GM23338 (cell line): Measurements from ENCODE around the gene RASL11B. TPM values are rescaled to one million over a fixed set of nuclear protein-coding genes. Genes with fewer than 3 reads are reported as not detected.

Source experiments
- ATAC-seq: fragments of 200-7000 bp; cut with Tn5 transposase; 3 replicates; pipeline ENCODE4 v1.9.1; 2020
- DNase-seq: peaks from one replicate; pipeline ENCODE4 v3.0.0-alpha.2; 2015; ENCODE audit warnings: low spot score
- H2AFZ ChIP-seq: fragments of 200-600 bp; sonication (generic); 2 replicates; pipeline ENCODE4 v1.8.0; 2016; ENCODE audit warnings: antibody characterized with exemption, mild to moderate bottlenecking, moderate library complexity
- H3F3A ChIP-seq: fragments of 200-600 bp; sonication (generic); replicated peaks from 2 replicates; pipeline ENCODE4 v1.8.0; 2017; ENCODE audit warnings: antibody characterized with exemption, mixed run types, low read depth
- H3K27ac ChIP-seq: fragments of 200-600 bp; sonication (generic); 2 replicates; pipeline ENCODE4 v1.6.1; 2016; ENCODE audit warnings: low read depth
- H3K27me3 ChIP-seq: fragments of 200-600 bp; sonication (generic); 2 replicates; pipeline ENCODE4 v1.8.0; 2016; ENCODE audit warnings: mild to moderate bottlenecking, mixed run types, moderate library complexity; ENCODE audit not compliant: insufficient read depth
- H3K36me3 ChIP-seq: fragments of 200-600 bp; sonication (generic); 2 replicates; pipeline ENCODE4 v1.8.0; 2016; ENCODE audit warnings: mild to moderate bottlenecking; ENCODE audit not compliant: insufficient read depth
- H3K4me1 ChIP-seq: fragments of 200-600 bp; sonication (generic); 2 replicates; pipeline ENCODE4 v1.8.0; 2016; ENCODE audit warnings: mild to moderate bottlenecking, moderate library complexity; ENCODE audit not compliant: insufficient read depth
- H3K4me2 ChIP-seq: fragments of 200-600 bp; sonication (generic); 2 replicates; pipeline ENCODE4 v1.7.1; 2017; ENCODE audit warnings: mixed run types
- H3K4me3 ChIP-seq: fragments of 200-600 bp; sonication (generic); 2 replicates; pipeline ENCODE4 v1.6.1; 2016; ENCODE audit warnings: mixed run types
- H3K79me2 ChIP-seq: fragments of 200-600 bp; sonication (generic); replicated peaks from 2 replicates; pipeline ENCODE4 v1.8.0; 2017; ENCODE audit warnings: mild to moderate bottlenecking; ENCODE audit not compliant: insufficient read depth
- H3K9me2 ChIP-seq: fragments of 200-600 bp; sonication (generic); 2 replicates; pipeline ENCODE4 v1.8.0; 2017; ENCODE audit not compliant: insufficient read depth
- H4K20me1 ChIP-seq: fragments of 200-600 bp; sonication (generic); replicated peaks from 2 replicates; pipeline ENCODE4 v1.8.0; 2017; ENCODE audit warnings: mild to moderate bottlenecking; ENCODE audit not compliant: insufficient read depth
- H3K27ac Mint-ChIP-seq: 2 replicates; pipeline ENCODE4 v1.8.0; 2020; ENCODE audit warnings: inconsistent platforms, mild to moderate bottlenecking, moderate library complexity, mixed read lengths
- H3K27me3 Mint-ChIP-seq: 3 replicates; pipeline ENCODE4 v1.8.0; 2022; ENCODE audit warnings: low read depth, mild to moderate bottlenecking, moderate library complexity, mixed read lengths, inconsistent platforms; ENCODE audit not compliant: insufficient read depth, poor library complexity
- H3K36me3 Mint-ChIP-seq: 3 replicates; pipeline ENCODE4 v1.8.0; 2021; ENCODE audit warnings: low read depth, mild to moderate bottlenecking, inconsistent platforms, moderate library complexity, mixed read lengths
- H3K4me1 Mint-ChIP-seq: 3 replicates; pipeline ENCODE4 v1.8.0; 2020; ENCODE audit warnings: mild to moderate bottlenecking, inconsistent platforms, mixed read lengths
- H3K4me3 Mint-ChIP-seq: 3 replicates; pipeline ENCODE4 v1.8.0; 2021; ENCODE audit warnings: moderate library complexity, mild to moderate bottlenecking, inconsistent platforms, mixed read lengths
- H3K9me3 Mint-ChIP-seq: 3 replicates; pipeline ENCODE4 v1.8.0; 2020; ENCODE audit warnings: moderate library complexity, mild to moderate bottlenecking, inconsistent platforms, mixed read lengths
- CREB1 ChIP-seq: fragments of 250-450 bp; sonication (Bioruptor Pico); IDR thresholded peaks from 2 replicates; pipeline ENCODE4 v1.5.0; 2020; ENCODE audit warnings: low read depth, mild to moderate bottlenecking, moderate library complexity
- CTCF ChIP-seq, 2 experiments: fragments of 200-600 bp in 1 of 2; sonication (generic) in 1 of 2; conservative IDR thresholded peaks; 2 replicates each; pipeline versions ENCODE4 v1.5.1 to v1.6.1; 2016 to 2017; ENCODE audit warnings: antibody characterized with exemption in 2 of 2, low read depth in 2 of 2, mild to moderate bottlenecking in 2 of 2, moderate library complexity in 1 of 2
- EZH2 ChIP-seq: fragments of 200-600 bp; sonication (generic); IDR thresholded peaks from one replicate; pipeline ENCODE4 v1.8.0; 2017; ENCODE audit warnings: antibody characterized with exemption, mild to moderate bottlenecking, low read depth; ENCODE audit not compliant: unreplicated experiment
- EZH2phosphoT487 ChIP-seq: fragments of 200-600 bp; sonication (generic); IDR thresholded peaks from one replicate; pipeline ENCODE4 v1.8.1; 2018; ENCODE audit warnings: antibody characterized with exemption; ENCODE audit not compliant: unreplicated experiment
- JUNB ChIP-seq: IDR thresholded peaks from one replicate; pipeline ENCODE4 v1.6.1; 2016; ENCODE audit warnings: antibody characterized with exemption; ENCODE audit not compliant: unreplicated experiment
- NANOG ChIP-seq: IDR thresholded peaks from 2 replicates; pipeline ENCODE4 v1.6.1; 2016; ENCODE audit warnings: antibody characterized with exemption, borderline replicate concordance
- POLR2AphosphoS5 ChIP-seq: IDR thresholded peaks from 2 replicates; pipeline ENCODE4 v1.6.1; 2016; ENCODE audit warnings: antibody characterized with exemption, low read depth
- ZNF114 ChIP-seq: fragments of 250-450 bp; sonication (Bioruptor Pico); IDR thresholded peaks from 2 replicates; pipeline ENCODE4 v1.5.0; 2020; ENCODE audit warnings: mild to moderate bottlenecking, moderate library complexity
- ZNF331 ChIP-seq: fragments of 250-450 bp; sonication (Bioruptor Pico); IDR thresholded peaks from 2 replicates; pipeline ENCODE4 v1.5.0; 2020; ENCODE audit warnings: low read depth, mild to moderate bottlenecking, moderate library complexity
- ZNF462 ChIP-seq: fragments of 250-450 bp; sonication (Bioruptor Pico); IDR thresholded peaks from 2 replicates; pipeline ENCODE4 v1.5.0; 2020; ENCODE audit warnings: mild to moderate bottlenecking, moderate library complexity
- polyA plus RNA-seq: library from polyadenylated mRNA; unstranded; fragments of >200 nt; fragmentation: Nextera tagmentation; extraction: Ambion mirVana; gene quantifications from 2 replicates; pipeline ENCODE4 v1.2.1, GENCODE V29; 2016
- total RNA-seq: library from RNA; depleted of rRNA; stranded (reverse); fragments of >200 nt; shearing (Covaris generic); gene quantifications from 2 replicates; pipeline ENCODE4 v1.2.3, GENCODE V29; 2014
- TF ChIP-seq, protein P1 (sequence below): IDR thresholded peaks from 2 replicates; pipeline ENCODE4 v1.6.1; 2016; ENCODE audit warnings: antibody characterized with exemption
- TF ChIP-seq, protein P2 (sequence below): IDR thresholded peaks from one replicate; pipeline ENCODE4 v1.6.1; 2018; ENCODE audit warnings: antibody characterized with exemption; ENCODE audit not compliant: unreplicated experiment

RASL11B gene
- total and polyA plus RNA-seq, 2 experiments from 2014 or later, result 69.7 to 100.0 TPM

DNA sequence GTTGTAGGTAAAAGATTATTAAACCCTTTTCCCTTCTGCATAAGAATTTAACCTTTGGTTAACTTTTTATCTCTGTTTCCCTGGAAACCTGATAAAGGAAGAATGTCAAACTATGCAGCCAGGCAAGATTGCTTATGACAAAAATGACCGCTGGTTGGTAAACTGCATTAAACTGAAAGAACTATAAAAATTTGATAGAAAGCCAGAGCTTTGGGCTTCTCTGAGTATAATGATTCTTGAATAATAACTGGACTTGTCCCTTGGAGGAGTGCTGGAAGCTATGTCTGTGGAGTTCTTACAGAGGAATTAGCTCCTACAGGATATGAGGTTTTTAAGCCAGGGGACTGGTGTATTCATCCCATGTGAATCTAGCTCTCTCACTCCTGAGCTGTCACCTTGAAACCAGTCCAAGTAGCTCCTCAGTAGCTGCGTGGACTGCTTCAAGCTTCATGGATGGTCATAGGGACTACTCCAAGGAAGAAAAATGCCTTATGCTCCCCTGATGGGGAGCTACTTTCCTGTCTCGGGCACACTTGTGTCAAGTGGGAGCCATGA is 52.0 kb downstream of the RASL11B start (continued):
- no peak for TF ChIP-seq ZNF462 (CRISPR knock-in tag)
- no peak for TF ChIP-seq CTCF (conservative IDR thresholded peaks at IDR 0.05; ENCODE audit: low read depth in 2 of 2)

GRCh38 chr4:52915191-52915590 is 53.1 kb downstream of the RASL11B start:
- H3K27me3 Mint-ChIP-seq, result peaks cover 7% of the 10 kb centered on the region
- H3K4me3 Mint-ChIP-seq, result no peak overlapping the region
- ATAC-seq, result no peak
- Histone ChIP-seq H3K36me3 (no peaks in the 10 kb centered on the region), H3K9me2 (peaks cover 8% of the 10 kb centered on the region; the same call in 1 of the 2 replicates), H2AFZ (no peak overlapping the region), H3K4me1 (0 out of 2 replicates have a peak, but pooled peaks cover 4% of the 10 kb centered on the region), H3K27me3 (no peaks in the 10 kb centered on the region), H3K79me2 (no peaks in the 10 kb centered on the region), H3K27ac (no peak overlapping the region), H4K20me1 (no peaks in the 10 kb centered on the region), H3K4me2 (no peak overlapping the region), H3F3A (no peaks in the 10 kb centered on the region), H3K4me3 (no peak overlapping the region)
- peaks cover 16% of the 10 kb centered on the region for H3K4me1 Mint-ChIP-seq
- no peaks in the 10 kb centered on the region for H3K9me3 Mint-ChIP-seq
- no peak for DNase-seq
- no peak overlapping the region for H3K27ac Mint-ChIP-seq
- no peaks in the 10 kb centered on the region for H3K36me3 Mint-ChIP-seq
- TF ChIP-seq EZH2 (no peak), POLR2AphosphoS5 (no peak), CREB1 (CRISPR knock-in tag) (no peak), JUNB (no peak), ZNF331 (no peak), NANOG (no peak), ZNF114 (CRISPR knock-in tag) (no peak), EZH2phosphoT487 (no peak)
- TF ChIP-seq, protein P1, sequence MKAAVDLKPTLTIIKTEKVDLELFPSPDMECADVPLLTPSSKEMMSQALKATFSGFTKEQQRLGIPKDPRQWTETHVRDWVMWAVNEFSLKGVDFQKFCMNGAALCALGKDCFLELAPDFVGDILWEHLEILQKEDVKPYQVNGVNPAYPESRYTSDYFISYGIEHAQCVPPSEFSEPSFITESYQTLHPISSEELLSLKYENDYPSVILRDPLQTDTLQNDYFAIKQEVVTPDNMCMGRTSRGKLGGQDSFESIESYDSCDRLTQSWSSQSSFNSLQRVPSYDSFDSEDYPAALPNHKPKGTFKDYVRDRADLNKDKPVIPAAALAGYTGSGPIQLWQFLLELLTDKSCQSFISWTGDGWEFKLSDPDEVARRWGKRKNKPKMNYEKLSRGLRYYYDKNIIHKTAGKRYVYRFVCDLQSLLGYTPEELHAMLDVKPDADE, result no peak
- TF ChIP-seq, protein P2, sequence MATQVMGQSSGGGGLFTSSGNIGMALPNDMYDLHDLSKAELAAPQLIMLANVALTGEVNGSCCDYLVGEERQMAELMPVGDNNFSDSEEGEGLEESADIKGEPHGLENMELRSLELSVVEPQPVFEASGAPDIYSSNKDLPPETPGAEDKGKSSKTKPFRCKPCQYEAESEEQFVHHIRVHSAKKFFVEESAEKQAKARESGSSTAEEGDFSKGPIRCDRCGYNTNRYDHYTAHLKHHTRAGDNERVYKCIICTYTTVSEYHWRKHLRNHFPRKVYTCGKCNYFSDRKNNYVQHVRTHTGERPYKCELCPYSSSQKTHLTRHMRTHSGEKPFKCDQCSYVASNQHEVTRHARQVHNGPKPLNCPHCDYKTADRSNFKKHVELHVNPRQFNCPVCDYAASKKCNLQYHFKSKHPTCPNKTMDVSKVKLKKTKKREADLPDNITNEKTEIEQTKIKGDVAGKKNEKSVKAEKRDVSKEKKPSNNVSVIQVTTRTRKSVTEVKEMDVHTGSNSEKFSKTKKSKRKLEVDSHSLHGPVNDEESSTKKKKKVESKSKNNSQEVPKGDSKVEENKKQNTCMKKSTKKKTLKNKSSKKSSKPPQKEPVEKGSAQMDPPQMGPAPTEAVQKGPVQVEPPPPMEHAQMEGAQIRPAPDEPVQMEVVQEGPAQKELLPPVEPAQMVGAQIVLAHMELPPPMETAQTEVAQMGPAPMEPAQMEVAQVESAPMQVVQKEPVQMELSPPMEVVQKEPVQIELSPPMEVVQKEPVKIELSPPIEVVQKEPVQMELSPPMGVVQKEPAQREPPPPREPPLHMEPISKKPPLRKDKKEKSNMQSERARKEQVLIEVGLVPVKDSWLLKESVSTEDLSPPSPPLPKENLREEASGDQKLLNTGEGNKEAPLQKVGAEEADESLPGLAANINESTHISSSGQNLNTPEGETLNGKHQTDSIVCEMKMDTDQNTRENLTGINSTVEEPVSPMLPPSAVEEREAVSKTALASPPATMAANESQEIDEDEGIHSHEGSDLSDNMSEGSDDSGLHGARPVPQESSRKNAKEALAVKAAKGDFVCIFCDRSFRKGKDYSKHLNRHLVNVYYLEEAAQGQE, result no peak
